HG03378 (cell line): ENCODE measurements around the gene ZNF275.
"Not testable (repeated sequence)": the region's sequence is repeated elsewhere in the genome, so short reads cannot be mapped to it uniquely, and the experiment has no call there.

Experiments
- ATAC-seq: cut with Tn5 transposase; IDR thresholded peaks from one replicate; pipeline ENCODE4 v1.9.1; 2021; ENCODE audit warnings: mild to moderate bottlenecking, moderate library complexity; ENCODE audit not compliant: unreplicated experiment

The ZNF275 gene

GRCh38 chrX:153386097-153386496, 52.1 kb downstream of the ZNF275 start:
- ATAC-seq, result no peak

DNA sequence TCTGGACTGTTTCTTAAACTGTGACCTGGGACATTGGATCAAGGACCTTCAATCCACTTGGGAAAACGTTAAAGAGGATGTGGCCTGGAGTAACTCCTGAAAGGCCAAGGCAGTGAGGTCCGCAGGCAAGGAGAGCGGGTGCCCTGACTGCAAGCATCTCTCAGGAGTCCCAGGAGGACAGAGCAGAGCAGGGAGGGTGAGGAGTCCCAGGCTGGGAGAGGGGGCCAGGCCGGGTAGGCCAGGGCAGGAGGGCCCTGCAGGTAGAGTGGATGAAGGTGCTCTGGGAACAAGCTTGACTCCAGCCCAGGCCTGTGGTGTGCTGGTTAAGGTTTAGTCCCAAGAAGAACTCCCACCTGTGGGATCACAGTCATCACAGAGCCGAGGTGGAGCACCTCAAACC, 53.4 kb downstream of the ZNF275 start:
- no peak for ATAC-seq

DNA sequence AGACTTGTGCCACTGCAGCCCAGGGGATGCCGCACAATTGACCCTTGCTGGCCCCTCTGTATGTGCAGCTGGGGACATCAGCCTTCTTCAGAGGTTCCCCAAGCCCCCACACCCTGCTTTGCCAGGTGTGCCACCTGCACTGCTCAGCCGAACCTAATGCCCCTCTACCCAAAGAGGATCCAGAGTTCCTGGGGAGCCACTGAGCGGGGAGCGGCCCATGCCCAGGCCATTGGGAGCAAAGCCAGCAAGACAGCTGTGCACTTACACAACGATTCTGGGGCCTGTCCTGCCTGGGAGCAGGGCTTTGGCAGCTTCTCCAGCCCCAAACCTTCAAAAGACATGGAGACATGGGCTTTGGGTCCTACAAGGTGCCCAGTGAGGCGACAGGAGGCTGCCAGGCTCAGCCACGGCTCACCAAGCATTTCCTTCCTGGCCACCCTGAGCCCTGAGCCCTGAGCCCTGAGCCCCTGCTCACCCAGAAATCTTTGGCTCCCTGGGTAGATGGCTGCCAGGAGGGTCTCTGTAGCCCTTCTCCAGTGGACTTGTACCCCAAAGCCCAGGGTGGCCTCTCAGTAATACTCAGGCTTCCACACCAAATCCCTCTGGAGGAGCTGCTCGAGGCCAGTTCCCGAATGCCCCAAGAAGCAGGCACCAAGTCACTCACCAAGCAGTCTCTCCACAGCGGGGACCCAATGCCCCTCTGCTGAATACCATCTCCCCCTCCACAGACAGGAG, 54.2 kb downstream of the ZNF275 start:
- ATAC-seq, result no peak

DNA sequence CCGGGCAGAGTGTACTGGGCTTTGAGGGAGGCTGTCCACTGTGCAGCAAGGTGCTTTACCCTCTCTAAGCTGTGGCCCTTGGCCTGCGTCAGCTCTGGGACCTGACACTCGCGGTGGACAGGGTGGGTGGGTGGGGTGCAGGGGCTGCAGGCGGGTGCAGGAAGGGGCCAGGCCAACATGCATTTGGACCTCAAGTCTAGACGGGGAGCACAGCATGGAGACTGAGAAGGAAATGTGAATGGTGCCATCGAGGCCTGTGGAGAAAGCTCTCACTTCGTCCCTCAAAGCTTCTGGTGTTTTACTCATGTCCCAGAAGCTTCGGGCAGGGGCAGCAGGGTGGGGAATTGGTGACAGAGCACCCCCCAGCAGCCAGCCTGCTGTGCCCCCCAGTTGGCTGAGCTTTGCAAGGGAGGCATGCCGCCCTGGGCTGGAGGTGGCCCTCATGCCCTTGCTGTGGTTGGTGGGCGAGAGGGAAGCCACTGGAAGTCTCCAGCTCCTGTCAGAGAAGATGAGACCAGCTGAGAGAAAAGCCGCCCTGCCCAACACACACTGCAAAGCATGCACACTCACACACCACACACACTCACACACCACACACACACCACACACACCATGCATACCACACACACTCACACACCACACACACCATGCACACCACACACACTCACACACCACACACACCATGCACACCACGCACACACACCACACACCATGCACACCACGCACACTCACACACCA, 54.9 kb downstream of the ZNF275 start:
- ATAC-seq, result no peak

GRCh38 chrX:153389460-153389768, 55.5 kb downstream of the ZNF275 start:
- not testable (repeated sequence) for ATAC-seq

- ATAC-seq, result no peak
Measured at GRCh38 chrX:153392642-153393321, 58.8 kb downstream of the ZNF275 start.

DNA sequence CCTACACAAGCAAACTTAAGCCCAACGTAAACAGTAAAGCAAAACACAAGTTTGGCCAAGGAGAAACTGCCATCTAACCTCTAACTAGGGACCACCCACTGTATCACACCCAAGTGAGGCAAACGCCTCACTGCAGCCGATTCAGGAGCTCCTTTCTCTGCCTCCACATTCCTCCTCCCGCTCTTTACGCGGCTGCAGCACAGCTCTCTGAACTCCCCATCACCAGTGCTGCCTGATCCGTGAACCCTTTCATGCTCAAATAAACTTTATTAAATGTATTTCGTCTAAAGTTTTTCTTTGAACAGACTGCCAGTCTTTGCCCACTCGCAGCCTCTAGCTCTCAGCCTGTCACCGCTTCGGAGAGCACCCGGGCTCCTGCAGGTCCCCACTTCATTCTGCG, 60.7 kb downstream of the ZNF275 start:
- ATAC-seq, result no peak

DNA sequence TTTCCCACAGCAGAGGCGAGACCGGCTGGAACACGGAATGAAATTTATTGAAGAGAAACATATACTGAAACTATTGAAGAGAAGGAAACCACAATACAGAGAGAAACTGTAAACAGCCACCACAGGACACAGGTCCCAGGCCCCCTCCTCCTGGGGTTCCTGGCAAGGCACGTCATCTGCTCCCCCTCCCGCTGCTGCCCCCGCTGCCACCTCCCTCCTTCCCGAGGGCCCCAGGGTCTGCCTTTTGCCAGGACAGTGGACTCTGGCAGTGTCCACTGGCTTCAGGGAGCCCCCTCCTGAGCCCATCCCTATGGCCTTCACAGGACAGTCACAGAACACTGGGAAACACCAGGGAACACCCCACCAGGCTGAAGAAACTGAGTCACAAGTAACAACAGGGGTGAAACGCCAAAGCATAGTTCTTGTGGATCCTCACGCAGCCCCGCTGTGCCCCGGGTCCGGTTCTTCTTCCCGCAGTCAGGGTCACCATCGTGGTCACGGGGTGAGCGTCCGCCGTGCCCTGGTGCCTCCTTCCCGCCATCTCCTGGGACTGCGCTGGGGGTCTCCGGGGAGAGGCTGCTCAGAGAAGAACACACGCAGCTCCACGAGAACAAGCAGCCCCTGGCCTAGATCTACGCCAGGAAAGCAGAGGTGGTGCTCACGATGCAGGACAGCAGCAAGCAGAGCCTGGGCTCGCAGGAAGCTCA, 61.8 kb downstream of the ZNF275 start:
- no peak for ATAC-seq

- no peak for ATAC-seq
Measured at GRCh38 chrX:153396320-153397195, 62.6 kb downstream of the ZNF275 start.

DNA sequence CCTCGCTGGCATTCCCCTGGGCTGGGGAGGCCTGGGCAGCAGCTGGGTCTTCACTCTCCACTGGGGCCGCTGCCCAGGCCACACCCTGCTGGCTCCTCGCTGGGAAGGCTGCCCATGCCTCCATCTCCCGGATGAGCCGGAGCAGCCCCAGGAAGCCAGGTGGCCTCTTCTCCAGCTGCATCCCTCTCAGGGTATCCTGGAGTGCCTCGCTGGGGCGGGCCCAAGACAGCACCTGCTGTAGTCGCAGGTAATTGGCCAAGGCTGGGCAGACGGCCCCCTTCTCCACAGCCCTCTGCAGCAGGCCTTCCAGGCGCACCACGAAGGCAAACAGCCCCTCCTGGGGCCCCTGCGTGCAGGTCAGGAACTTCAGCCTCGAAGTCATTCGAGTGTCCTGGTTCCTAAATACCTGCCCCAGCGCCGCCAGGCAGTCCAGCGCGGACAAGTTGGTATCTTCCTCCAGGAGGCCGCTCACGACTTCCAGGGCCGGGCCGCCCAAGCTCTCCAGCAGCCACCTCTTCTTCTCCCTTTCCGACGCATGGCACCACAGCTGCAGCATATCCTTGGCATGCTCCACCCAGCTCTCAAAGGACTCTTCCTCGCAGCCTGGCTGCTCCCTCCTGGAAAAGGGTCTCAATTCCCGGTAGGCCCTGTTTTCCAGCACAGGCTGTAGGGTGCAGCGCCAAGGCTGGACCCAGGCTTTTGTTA, 63.5 kb downstream of the ZNF275 start:
- ATAC-seq, result no peak

DNA sequence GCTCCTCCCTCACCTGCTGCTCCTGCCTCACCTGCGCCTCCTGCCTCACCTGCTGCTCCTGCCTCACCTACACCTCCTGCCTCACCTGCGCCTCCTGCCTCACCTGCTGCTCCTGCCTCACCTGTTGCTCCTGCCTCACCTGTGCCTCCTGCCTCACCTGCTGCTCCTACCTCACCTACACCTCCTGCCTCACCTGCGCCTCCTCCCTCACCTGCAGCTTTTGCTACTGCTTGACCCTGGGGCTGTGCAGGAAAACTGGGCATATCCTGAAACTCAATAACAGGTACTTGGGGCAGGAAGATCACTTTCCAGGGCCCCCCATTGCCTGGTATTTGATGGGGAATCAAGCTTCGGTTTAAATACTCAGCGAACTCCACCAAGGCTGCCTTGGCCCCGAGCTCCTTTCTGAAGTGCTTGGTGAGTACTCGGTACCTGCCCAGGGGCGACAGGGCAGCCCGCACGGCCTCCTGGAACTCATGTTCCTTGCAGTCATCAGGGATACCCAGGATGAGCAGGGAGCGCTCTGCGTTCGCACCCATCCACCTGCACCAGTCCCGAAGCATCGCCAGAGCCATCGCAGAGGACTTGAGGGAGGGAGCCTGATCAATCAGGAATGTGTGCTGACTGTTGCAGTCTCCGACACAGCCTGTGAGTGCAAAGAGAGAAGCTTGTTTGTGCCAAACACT, 64.5 kb downstream of the ZNF275 start:
- ATAC-seq, result no peak

GRCh38 chrX:153400146-153401132, 66.5 kb downstream of the ZNF275 start:
- ATAC-seq, result no peak

DNA sequence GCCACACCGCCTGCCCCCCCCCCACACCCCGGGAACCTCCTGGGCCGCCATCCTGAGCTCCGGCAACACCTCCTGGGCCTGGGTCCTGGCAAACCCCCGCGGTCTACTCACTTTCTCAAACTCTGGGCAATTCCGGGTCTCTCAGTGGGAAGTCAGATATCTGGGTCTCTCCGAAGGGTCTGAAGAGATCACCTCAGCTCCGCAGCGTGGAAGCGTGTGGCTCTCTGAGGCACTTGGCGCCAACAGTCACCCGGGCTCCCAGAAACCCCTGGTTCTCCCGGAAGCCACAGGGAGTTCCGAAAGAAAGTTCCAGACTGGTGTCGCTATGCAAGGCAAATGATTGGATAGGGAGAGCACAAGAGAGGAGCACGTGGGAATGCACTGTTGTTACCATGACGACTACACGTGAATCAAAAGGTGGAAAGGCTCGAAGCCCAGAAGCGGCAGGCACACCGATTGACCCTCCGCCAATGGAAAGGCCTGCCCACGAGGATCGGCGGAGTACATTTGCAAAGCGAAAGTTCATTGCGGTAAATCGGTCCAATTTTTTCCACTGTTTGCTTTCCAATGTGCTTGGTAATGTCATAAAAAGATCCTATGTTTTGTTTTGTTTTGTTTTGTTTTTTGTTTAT, 67.3 kb downstream of the ZNF275 start, which contains the start of gene PNMA6E:
Gene PNMA6E, minus strand, starts transcription at position 218 of the 632 bp plus-strand sequence. CDS start 2,501 bp downstream, outside the sequence.
- no peak for ATAC-seq
